ENCODE results near the gene AK1.

The AK1 gene

GRCh38 chr9:127866535-127866934, 10.9 kb downstream of the AK1 start:
- no peak for DNase-seq

- peak in 1 of 2 experiments; percentile 11 for DNase-seq
Measured at GRCh38 chr9:127865645-127866464, 11.6 kb downstream of the AK1 start.

- DNase-seq, result no peak
Measured at GRCh38 chr9:127863191-127863621, 14.3 kb downstream of the AK1 start.

- DNase-seq, result no peak
Measured at GRCh38 chr9:127862075-127863011, 15.1 kb downstream of the AK1 start.

- DNase-seq, result no peak
Measured at GRCh38 chr9:127860779-127861178, 16.7 kb downstream of the AK1 start.

GRCh38 chr9:127860260-127860659, 17.2 kb downstream of the AK1 start:
- DNase-seq, result no peak

- DNase-seq, result peak in 1 of 2 experiments; percentile 19
Measured at GRCh38 chr9:127858041-127858512, 19.4 kb downstream of the AK1 start.

GRCh38 chr9:127857278-127857677, 20.2 kb downstream of the AK1 start:
- no peak for DNase-seq

GRCh38 chr9:127856729-127857116, 20.8 kb downstream of the AK1 start:
- no peak for DNase-seq

GRCh38 chr9:127856094-127856728, 21.3 kb downstream of the AK1 start:
- DNase-seq, result no peak

GRCh38 chr9:127855522-127855921, 22.0 kb downstream of the AK1 start:
- DNase-seq, result no peak

- no peak for DNase-seq
Measured at GRCh38 chr9:127854960-127855359, 22.5 kb downstream of the AK1 start.

GRCh38 chr9:127854184-127854806, 23.2 kb downstream of the AK1 start, which contains the start of gene ENG:
ENG (minus strand) TSS chr9:127854658; CDS start chr9:127854355, 303 bp downstream.
- no peak for DNase-seq

- no peak for DNase-seq
Measured at GRCh38 chr9:127853312-127854183, 23.9 kb downstream of the AK1 start.

- DNase-seq, result no peak
Measured at GRCh38 chr9:127852829-127853228, 24.6 kb downstream of the AK1 start.

GRCh38 chr9:127850286-127850830, 27.1 kb downstream of the AK1 start:
- DNase-seq, result no peak

GRCh38 chr9:127848756-127849504, 28.5 kb downstream of the AK1 start:
- DNase-seq, result no peak

GRCh38 chr9:127847833-127848755, 29.4 kb downstream of the AK1 start:
- no peak for DNase-seq

- no peak for DNase-seq
Measured at GRCh38 chr9:127847178-127847510, 30.3 kb downstream of the AK1 start.
